IMR-90 (cell line): ENCODE measurements around the gene MRPL17.

Experiments used
- BHLHE40 ChIP-seq: fragments of 150-350 bp; IDR thresholded peaks from 2 replicates; pipeline ENCODE4 v1.6.1; 2016; ENCODE audit warnings: mild to moderate bottlenecking, low read depth, low read length
- CEBPB ChIP-seq: IDR thresholded peaks from 2 replicates; pipeline ENCODE4 v1.6.1; 2012; ENCODE audit warnings: low read depth, low read length, improper control_type of control experiment
- CHD1 ChIP-seq: IDR thresholded peaks from 2 replicates; pipeline ENCODE4 v1.6.1; 2012; ENCODE audit warnings: low read depth, low read length, improper control_type of control experiment
- FOS ChIP-seq: fragments of 150-350 bp; IDR thresholded peaks from 2 replicates; pipeline ENCODE4 v1.6.1; 2016; ENCODE audit warnings: low read depth, low read length
- MXI1 ChIP-seq: IDR thresholded peaks from 2 replicates; pipeline ENCODE4 v1.6.1; 2012; ENCODE audit warnings: low read depth, mild to moderate bottlenecking, low read length, moderate library complexity, borderline replicate concordance
- POLR2A ChIP-seq: IDR thresholded peaks from 2 replicates; pipeline ENCODE4 v1.6.1; 2012; ENCODE audit warnings: mild to moderate bottlenecking, low read depth, low read length
- RAD21 ChIP-seq: IDR thresholded peaks from 2 replicates; pipeline ENCODE4 v1.6.1; 2012; ENCODE audit warnings: low read length, improper control_type of control experiment
- RCOR1 ChIP-seq: IDR thresholded peaks from 2 replicates; pipeline ENCODE4 v1.6.1; 2012; ENCODE audit warnings: mild to moderate bottlenecking, low read length, improper control_type of control experiment; ENCODE audit not compliant: insufficient replicate concordance
- RFX5 ChIP-seq: IDR thresholded peaks from 2 replicates; pipeline ENCODE4 v1.8.0; 2012; ENCODE audit warnings: low read depth, mild to moderate bottlenecking, low read length, moderate library complexity
- SMC3 ChIP-seq: fragments of 150-350 bp; IDR thresholded peaks from 2 replicates; pipeline ENCODE4 v1.6.1; 2016; ENCODE audit warnings: low read depth, mild to moderate bottlenecking, antibody characterized with exemption, low read length, moderate library complexity
- TF ChIP-seq, protein P1 (sequence below): conservative IDR thresholded peaks from 2 replicates; pipeline ENCODE4 v1.5.1; 2012; ENCODE audit warnings: mild to moderate bottlenecking, low read depth, low read length, improper control_type of control experiment
- TF ChIP-seq, protein P2 (sequence below): fragments of 150-350 bp; IDR thresholded peaks from 2 replicates; pipeline ENCODE4 v1.6.1; 2017; ENCODE audit warnings: mild to moderate bottlenecking, antibody characterized with exemption, low read length, low read depth

DNA sequence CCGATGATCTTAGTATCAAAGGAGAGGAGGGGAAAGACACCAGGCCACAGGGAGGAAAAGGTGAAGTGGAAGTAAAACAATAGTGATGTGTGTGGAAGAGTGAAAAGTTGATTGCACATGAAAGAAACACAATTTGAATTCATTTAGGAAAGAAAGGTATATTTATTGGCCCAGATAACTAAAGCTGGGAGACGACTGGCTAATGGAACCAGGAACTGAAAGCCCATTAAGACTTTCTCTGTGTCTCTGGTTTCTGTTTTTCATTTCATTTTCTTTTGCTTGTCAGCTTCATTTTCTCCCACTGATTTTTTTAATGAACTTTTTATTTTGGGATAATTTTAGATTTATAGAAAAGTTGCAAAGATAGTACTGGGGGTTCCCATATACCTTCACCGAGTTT is 22.4 kb downstream of the MRPL17 start:
- TF ChIP-seq, protein P1, sequence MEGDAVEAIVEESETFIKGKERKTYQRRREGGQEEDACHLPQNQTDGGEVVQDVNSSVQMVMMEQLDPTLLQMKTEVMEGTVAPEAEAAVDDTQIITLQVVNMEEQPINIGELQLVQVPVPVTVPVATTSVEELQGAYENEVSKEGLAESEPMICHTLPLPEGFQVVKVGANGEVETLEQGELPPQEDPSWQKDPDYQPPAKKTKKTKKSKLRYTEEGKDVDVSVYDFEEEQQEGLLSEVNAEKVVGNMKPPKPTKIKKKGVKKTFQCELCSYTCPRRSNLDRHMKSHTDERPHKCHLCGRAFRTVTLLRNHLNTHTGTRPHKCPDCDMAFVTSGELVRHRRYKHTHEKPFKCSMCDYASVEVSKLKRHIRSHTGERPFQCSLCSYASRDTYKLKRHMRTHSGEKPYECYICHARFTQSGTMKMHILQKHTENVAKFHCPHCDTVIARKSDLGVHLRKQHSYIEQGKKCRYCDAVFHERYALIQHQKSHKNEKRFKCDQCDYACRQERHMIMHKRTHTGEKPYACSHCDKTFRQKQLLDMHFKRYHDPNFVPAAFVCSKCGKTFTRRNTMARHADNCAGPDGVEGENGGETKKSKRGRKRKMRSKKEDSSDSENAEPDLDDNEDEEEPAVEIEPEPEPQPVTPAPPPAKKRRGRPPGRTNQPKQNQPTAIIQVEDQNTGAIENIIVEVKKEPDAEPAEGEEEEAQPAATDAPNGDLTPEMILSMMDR = no peak
- no peak for TF ChIP-seq FOS
- TF ChIP-seq RAD21 = no peak
- no peak for TF ChIP-seq POLR2A
- no peak for TF ChIP-seq CEBPB
- no peak for TF ChIP-seq SMC3
- TF ChIP-seq MXI1 = no peak
- no peak for TF ChIP-seq BHLHE40
- no peak for TF ChIP-seq RFX5
- no peak for TF ChIP-seq RCOR1
- TF ChIP-seq CHD1 = no peak
- TF ChIP-seq, protein P2, sequence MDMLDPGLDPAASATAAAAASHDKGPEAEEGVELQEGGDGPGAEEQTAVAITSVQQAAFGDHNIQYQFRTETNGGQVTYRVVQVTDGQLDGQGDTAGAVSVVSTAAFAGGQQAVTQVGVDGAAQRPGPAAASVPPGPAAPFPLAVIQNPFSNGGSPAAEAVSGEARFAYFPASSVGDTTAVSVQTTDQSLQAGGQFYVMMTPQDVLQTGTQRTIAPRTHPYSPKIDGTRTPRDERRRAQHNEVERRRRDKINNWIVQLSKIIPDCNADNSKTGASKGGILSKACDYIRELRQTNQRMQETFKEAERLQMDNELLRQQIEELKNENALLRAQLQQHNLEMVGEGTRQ = no peak
